Tibial artery (tissue), 4 donors: ENCODE results near the gene ETV7.
"Not testable (repeated sequence)": the region's sequence is repeated elsewhere in the genome, so short reads cannot be mapped to it uniquely, and the experiment has no call there.

Source experiments
- DNase-seq, 2 donors: peaks; one replicate each; pipeline ENCODE4 v3.0.0-alpha.2; 2019
- H3K27ac ChIP-seq, 2 donors: fragments of 200-600 bp; sonication (generic) in 1 of 2; 1 replicate in 1 of 2; 2 replicates in 1 of 2; pipeline ENCODE4 v1.5.1; 2018 to 2019; ENCODE audit warnings: mild to moderate bottlenecking in 1 of 2
- H3K27me3 ChIP-seq, 2 donors: fragments of 200-600 bp; sonication (generic) in 1 of 2; one replicate each; pipeline versions ENCODE4 v1.5.1 to v1.6.0; 2016 to 2019
- H3K36me3 ChIP-seq, 3 donors: fragments of 200-600 bp; sonication (generic) in 2 of 3; one replicate each; pipeline ENCODE4 v1.5.1; 2016 to 2019; ENCODE audit warnings: mild to moderate bottlenecking in 2 of 3
- H3K4me1 ChIP-seq, 4 donors: fragments of 200-600 bp; sonication (generic) in 2 of 4; 1 replicate in 3 of 4; 2 replicates in 1 of 4; pipeline ENCODE4 v1.5.1; 2016 to 2019
- H3K4me3 ChIP-seq, 2 donors: fragments of 200-600 bp; sonication (generic) in 1 of 2; 1 replicate in 1 of 2; 2 replicates in 1 of 2; pipeline ENCODE4 v1.5.1; 2018 to 2019; ENCODE audit warnings: mild to moderate bottlenecking in 2 of 2
- H3K9me3 ChIP-seq, 3 donors: fragments of 200-600 bp; sonication (generic) in 1 of 3; one replicate each; pipeline ENCODE4 v1.5.1; 2016 to 2019
- intact Hi-C: fragments of 100-400 bp; cut with DNase I; formaldehyde crosslinking; loops from one replicate; pipeline ENCODE4 v1.15.0; 2023; ENCODE audit warnings: low total_unique reads
- TF ChIP-seq, protein P1 (sequence below), 2 experiments: fragments of 200-600 bp in 1 of 2; fragments of 450-650 bp in 1 of 2; IDR thresholded peaks; one replicate each; pipeline ENCODE4 v1.5.1; 2017 to 2019; ENCODE audit warnings: antibody characterized with exemption in 2 of 2, mild to moderate bottlenecking in 1 of 2, moderate library complexity in 1 of 2

ETV7 gene

DNA sequence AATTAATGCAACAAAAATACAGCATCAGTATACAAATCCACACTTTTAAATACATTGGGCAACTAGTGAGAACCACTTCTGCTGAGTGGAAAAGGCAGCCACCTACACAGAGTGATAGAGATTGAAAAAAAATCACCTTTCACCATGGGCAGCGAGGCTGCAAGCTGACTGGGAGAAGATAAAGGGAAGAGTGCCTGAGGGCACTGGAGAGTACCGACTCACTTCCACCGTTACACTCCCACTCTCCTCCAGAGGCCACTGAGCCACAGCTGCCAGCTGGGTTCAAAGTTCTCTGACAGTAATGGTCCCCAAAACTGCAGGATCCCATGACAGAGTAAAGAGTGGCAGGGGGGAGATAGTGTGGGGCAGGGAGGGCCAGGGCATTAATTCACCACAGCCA, 31.1 kb upstream of the ETV7 start:
- H3K36me3 ChIP-seq, result no peaks in the 10 kb centered on the region
- intact Hi-C loops, result loop anchor here (5.0 to 10.0 kb wide), 2 partner anchors 39 to 326 kb away; no protein-coding TSS in a partner anchor
- H3K27me3 ChIP-seq, result no peaks in the 10 kb centered on the region
- no peak overlapping the region for H3K27ac ChIP-seq
- H3K9me3 ChIP-seq, result no peaks in the 10 kb centered on the region
- H3K4me3 ChIP-seq, result no peak overlapping the region
- peaks cover 0 to 9% (median 5%) of the 10 kb centered on the region in 4 donors for H3K4me1 ChIP-seq
- TF ChIP-seq, protein P1, sequence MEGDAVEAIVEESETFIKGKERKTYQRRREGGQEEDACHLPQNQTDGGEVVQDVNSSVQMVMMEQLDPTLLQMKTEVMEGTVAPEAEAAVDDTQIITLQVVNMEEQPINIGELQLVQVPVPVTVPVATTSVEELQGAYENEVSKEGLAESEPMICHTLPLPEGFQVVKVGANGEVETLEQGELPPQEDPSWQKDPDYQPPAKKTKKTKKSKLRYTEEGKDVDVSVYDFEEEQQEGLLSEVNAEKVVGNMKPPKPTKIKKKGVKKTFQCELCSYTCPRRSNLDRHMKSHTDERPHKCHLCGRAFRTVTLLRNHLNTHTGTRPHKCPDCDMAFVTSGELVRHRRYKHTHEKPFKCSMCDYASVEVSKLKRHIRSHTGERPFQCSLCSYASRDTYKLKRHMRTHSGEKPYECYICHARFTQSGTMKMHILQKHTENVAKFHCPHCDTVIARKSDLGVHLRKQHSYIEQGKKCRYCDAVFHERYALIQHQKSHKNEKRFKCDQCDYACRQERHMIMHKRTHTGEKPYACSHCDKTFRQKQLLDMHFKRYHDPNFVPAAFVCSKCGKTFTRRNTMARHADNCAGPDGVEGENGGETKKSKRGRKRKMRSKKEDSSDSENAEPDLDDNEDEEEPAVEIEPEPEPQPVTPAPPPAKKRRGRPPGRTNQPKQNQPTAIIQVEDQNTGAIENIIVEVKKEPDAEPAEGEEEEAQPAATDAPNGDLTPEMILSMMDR (IDR thresholded peaks at IDR 0.05), result no peak
- no peak for DNase-seq

DNA sequence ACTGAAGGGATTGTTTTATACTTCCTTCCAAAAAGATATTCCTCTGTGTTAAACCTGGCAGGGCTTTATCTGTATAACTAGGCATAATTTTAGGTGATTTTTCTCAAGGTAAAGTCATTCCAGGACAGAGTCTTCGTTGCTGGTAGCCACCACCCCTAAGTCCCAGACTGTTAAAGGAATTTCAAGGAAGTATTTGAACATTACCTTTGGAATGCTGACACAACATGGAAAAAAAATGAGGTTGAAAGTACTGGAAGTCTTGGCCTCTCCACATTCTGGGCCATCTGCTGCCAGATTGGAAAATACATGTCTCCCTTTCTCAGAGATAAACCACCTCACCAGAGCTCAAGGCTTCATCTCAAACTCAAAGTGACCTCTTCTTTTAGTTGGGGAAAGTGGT, 27.0 kb upstream of the ETV7 start:
- no peak for DNase-seq
- Histone ChIP-seq H3K9me3 (no peaks in the 10 kb centered on the region), H3K27me3 (no peaks in the 10 kb centered on the region), H3K36me3 (no peaks in the 10 kb centered on the region), H3K4me1 (no peaks in the 10 kb centered on the region), H3K4me3 (no peak overlapping the region), H3K27ac (no peak overlapping the region)
- TF ChIP-seq, protein P1 (IDR thresholded peaks at IDR 0.05), result no peak
- intact Hi-C loops, result loop anchor here (10.0 kb wide), 1 partner anchor 330 kb away; no protein-coding TSS in a partner anchor

DNA sequence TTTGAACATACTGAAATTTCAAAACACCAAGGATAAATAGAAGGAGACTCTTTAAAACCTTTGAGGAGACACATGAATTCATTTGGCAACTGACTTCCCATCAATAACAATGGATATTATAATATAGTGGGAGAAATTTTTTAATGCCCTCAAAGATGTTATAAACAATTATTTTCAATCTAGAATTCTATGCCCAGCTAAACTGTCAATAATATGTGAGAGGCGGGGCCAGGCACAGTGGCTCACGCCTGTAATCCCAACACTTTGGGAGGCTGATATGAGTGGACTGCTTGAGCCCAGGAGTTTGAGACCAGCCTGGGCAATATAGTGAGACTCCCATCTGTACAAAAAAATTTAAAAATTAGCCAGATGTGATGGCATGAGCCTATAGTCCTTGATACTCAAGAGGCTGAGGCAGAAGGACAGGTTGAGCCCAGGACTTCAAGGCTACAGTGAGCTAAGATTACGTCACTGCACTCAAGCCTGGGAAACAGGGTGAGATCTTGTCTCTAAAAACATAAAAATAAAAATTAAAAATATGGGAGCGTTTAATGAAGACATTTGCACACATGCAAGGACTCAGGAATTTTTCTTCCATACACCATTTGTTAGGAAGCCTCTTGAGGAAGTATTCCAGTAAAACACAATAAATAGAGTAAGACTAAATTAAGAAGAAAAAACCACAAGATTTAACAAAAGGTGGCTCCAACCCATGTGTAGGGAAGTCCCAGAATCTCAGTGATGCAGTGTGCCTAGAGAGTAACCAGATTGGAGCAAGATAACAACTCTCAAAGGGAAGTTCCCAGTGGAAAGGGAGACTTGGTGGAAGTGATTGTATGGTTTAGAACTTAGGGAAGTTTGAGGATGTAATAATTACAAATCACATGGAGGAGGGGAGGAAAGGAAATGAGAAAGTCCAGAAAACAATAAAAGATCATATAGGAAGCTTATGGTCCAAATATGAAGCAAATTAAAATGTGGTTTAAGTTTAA, 26.3 kb upstream of the ETV7 start:
- H3K9me3 ChIP-seq, result no peaks in the 10 kb centered on the region
- no peak overlapping the region for H3K4me3 ChIP-seq
- no peaks in the 10 kb centered on the region for H3K27me3 ChIP-seq
- no peak overlapping the region for H3K27ac ChIP-seq
- H3K4me1 ChIP-seq, result no peaks in the 10 kb centered on the region
- intact Hi-C loops, result loop anchor here (10.0 kb wide), 1 partner anchor 331 kb away; no protein-coding TSS in a partner anchor
- TF ChIP-seq, protein P1 (IDR thresholded peaks at IDR 0.05), result no peak
- no peaks in the 10 kb centered on the region for H3K36me3 ChIP-seq
- no peak for DNase-seq

DNA sequence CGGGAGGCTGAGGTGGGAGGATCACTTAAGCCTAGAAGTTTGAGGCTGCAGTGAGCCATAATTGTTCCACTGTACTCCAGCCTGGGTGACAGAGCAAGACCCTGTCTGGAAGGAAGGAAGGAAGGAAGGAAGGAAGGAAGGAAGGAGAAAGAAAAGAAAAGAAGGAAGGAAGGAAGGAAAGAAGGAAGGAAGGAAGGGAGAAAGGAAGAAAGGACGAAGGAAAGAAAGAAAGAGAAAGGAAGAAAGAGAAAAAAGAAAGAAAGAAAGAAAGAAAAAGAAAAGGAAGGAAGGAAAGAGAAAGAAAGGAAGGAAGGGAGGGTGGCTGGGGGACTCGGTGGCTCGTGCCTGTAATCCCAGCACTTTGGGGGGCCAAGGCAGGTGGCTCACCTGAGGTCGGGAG, 22.2 kb upstream of the ETV7 start:
- H3K4me3 ChIP-seq, H3K9me3 ChIP-seq, H3K36me3 ChIP-seq, H3K27me3 ChIP-seq, H3K4me1 ChIP-seq, H3K27ac ChIP-seq, DNase-seq: not testable (repeated sequence)
- intact Hi-C loops, result loop anchor here (10.0 kb wide), 1 partner anchor 335 kb away; no protein-coding TSS in a partner anchor

DNA sequence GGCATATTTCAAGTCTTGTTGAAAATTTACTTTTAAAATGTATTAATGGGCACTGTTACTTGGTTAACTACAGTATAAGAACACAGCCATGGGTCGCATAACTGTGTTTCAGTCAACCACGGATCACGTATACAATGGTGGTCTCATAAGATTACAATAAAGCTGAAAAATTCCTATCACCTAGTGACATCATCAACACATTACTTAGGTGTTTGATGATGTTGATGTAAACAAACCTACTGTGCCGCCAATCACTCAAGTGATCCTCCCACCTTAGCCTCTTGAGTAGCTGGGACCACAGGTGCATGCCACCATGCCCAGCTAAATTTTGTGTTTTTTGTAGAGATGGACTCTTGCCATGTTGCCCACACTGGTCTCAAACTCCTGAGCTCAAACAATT, 16.7 kb upstream of the ETV7 start:
- Histone ChIP-seq H3K27ac (no peak overlapping the region), H3K36me3 (no peaks in the 10 kb centered on the region), H3K9me3 (no peaks in the 10 kb centered on the region), H3K4me1 (no peaks in the 10 kb centered on the region), H3K27me3 (peaks cover 0 to 5% of the 10 kb centered on the region in 2 donors), H3K4me3 (no peak overlapping the region)
- intact Hi-C loops, result no loop called here
- TF ChIP-seq, protein P1 (IDR thresholded peaks at IDR 0.05), result no peak
- DNase-seq, result no peak

DNA sequence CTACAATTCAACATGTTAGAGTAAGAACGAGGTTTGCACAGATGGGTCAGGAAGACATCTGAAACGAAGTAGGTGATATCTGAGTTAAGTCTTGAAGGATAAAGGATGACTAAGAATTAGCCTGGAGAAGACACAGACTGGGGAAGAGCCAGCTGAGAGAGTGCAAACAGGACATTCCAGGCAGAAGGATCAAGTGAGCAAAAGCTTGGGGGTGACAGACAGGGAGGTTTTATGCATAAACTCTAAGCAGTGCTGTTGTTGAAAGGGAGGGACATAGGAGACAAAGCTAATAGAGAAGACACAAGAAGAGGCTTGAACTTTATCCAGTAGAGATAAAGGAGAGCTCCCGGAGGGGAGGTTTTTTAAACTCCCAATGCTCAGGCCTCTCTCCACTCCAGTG, 15.0 kb upstream of the ETV7 start:
- Histone ChIP-seq H3K9me3 (no peaks in the 10 kb centered on the region), H3K27ac (no peak overlapping the region), H3K4me1 (no peaks in the 10 kb centered on the region), H3K36me3 (no peaks in the 10 kb centered on the region), H3K27me3 (peaks cover 0 to 5% of the 10 kb centered on the region in 2 donors), H3K4me3 (no peak overlapping the region)
- TF ChIP-seq, protein P1 (IDR thresholded peaks at IDR 0.05), result no peak
- intact Hi-C loops, result no loop called here
- DNase-seq, result no peak
